Measurements from ENCODE around the gene PDGFC.
"Not testable (repeated sequence)": the region's sequence is repeated elsewhere in the genome, so short reads cannot be mapped to it uniquely, and the experiment has no call there.

The PDGFC gene

DNA sequence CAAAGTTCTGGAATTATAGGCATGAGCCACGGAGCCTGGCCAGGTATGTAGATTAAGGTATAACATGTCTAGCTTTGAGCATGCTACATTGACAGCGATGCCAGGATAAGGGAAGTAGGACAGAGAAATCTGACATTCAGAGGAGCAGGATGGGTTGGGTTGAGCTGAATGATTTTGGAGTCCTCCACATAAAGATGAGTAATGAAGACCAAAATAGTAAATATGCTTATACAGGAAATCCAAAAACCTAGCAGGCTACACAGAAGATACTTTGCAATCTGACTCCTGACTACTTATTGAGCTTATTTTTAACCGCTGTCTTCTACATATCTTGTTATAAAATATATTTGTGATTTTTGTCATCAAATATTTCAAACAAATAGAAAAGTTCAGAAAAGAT, 69.7 kb downstream of the PDGFC start:
- DNase-seq (ENCODE audit: low read depth in 2 of 2) = no peak

DNA sequence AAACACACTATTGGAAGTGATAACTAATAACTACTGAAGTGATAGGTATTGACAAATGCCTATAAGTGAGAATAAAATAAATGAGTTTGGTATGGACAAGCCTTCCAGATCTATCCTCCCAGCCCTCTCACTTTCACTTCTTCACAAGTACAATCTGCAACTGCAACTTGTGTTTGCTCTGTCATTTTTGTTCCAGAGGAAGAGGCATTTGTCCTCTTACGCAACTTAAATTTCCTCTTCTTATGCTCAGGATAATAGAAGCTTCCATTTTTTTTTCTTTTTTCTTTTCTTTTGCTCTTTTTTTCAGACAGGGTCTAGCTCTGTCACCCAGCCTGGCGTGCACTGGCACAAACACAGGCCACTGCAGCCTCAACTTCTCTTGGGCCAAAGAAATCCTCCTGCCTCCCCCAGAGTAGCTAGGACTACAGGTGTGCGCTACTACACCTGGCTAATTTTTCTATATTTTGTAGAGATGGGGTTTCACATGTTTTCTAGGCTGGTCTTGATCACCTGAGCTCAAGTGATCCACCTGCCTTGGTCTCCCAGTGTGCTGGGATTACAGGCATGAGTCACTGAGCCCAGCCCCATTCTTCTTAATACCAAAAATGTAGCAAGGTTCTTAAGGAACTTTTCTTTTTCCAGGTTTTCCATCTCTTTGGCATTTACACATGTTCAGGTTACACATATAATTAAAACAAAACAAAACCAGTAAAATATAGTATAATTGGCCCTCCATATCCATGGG, 73.1 kb downstream of the PDGFC start:
- no peak for DNase-seq (ENCODE audit: low read depth in 2 of 2)

DNA sequence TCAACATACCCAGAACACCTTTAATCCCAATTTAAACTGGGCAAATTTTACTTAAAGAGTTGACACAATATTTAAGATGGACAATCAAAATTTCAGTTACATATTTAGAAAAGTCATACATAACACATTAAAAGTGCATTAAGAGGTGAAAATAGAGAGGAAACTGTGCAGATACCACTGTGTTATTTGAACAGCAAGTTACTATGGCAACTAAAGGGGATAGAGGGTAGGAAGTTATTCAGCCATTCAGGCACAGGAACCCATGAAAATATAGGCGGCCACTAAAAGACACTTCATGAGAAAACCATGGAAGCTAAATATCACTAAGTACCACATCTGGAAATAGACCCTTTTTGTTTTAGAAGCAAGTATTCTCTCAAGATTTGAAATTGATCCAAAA, 75.1 kb downstream of the PDGFC start:
- no peak for DNase-seq (ENCODE audit: low read depth in 2 of 2)

DNA sequence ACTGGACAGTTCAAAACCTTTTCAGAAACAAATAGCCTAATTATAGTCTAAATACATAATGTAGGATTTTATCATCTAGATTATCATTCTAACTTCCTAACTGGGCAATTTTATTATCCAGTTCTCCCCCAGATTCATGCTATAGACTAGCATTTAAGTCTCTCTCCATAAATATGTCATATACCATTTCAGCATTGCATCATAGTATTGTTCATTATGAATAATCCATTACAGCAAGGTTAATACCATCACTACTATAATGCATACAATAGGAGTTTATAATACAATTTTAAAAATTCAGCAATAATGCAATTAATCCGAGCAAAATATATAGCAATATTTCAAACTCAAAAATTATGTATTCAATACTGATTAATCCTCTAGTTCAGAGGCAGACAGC, 77.4 kb downstream of the PDGFC start:
- DNase-seq (ENCODE audit: low read depth in 2 of 2) = no peak

DNA sequence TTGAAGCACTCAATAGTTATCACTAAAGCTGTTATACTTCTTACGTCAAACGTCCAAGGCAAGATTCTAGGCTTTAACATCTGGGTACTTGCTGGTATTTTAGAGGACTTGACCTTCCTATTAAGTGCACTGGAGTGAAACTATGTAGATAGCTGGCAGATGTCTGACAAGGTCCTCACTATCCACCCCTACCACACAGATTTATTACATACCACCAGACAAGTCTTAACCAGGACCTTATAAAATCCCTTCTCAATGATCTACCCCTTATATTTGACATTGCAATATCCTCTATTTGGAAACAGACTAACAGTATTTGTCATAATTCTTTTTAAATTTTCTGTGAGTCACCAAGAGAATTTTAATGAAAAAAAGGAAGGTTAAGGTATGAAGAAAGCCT, 78.8 kb downstream of the PDGFC start:
- DNase-seq (ENCODE audit: low read depth in 2 of 2) = no peak

DNA sequence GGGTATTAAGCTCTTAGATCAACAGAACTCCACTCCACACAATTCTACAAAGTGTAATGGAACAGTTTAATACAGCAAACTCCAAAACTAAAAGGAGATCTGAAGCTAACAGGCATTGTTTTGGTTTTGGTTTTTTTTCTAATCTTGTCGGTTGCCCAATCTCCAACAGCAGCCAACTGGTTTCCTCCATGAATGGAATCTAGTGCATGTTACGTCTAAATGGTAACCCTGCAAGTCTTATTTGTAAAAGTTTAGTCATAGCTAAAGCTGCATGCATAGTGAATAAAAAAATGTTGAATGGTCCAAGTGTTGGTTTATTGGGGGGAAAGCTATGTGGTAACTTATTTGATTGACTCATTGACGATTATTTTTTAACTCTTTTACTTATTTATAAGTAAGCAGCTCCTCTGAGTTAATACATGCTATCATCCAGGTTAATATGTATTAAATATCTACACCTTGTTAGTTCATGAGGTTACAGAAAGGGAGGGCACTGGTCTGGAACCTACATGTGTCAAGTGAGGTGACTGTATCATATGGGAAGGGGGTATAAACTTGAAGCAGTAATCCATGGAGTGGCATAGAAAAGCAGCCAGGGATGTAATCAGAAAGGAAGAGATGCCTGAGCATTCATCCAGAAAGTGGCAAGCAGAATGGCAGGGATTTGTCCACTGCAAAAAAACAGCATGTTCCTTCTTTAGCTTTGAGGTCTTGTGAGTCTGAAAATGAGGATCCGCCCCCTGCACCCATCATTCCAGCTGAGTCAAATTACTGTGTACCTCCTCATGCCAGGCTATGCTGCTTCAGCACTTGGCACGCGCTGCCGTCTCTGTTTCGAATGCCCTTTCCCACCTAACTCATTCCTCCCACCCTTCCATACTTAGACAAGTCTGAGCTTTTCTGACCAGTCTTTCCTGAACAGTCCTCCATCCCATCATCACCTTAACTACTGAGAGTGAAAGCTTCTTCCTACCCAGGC, 81.7 kb downstream of the PDGFC start:
- no peak for DNase-seq (ENCODE audit: low read depth in 2 of 2)

DNA sequence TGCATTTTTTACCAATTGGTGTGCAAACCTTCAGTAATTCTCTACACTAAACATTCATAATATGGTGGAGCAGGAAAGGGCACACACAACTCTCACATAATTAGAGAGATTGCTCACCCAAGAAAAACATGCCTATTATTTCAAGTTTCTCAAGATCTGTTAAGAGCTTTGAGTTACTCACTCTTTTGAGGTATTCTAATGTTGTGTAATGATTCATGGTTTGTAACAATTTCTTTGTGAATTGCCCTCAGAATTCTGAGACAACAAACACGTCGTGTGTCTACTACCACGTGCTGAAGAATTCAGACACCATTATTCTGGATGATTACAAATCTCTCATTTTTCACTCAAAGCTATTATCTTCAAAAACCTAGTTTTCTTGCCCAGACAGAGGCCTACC, 82.8 kb downstream of the PDGFC start:
- DNase-seq (ENCODE audit: low read depth in 2 of 2) = no peak

DNA sequence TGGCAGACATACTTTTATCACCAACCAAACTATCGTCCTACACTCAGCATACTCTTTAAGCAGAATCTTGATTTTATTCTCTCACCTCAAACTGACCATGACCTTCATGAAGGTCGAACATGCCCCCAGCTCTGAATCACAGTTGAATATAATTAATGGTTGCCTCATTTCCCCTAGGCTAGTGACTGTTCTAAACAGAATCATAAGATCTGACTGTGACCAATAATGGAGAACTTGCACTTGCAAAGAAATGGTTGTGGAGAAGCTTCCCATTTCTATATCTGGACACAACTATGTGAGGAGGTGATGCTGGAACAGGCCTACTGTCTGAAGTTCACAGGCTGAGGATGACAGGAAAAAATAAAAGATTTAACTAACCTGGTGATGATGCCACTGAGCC, 85.1 kb downstream of the PDGFC start:
- DNase-seq (ENCODE audit: low read depth in 2 of 2) = no peak

DNA sequence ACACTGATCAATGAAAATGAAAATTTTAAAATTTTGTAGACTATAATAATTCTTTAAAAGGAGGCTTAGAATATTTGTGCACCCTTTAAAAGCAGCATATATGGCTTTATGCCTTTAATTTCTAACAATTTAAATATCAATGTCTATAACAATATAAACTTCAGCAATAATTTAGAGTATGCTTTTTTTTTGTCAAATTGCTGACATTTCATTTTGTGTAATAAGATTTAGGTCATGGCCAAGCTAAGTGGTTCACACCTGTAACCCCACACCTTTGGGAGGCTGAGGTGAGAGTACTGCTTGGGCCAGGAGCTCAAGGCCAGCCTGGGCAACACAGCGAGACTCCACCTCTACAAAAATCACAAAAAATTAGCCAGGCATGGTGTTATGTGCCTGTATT, 86.2 kb downstream of the PDGFC start:
- no peak for DNase-seq (ENCODE audit: low read depth in 2 of 2)

DNA sequence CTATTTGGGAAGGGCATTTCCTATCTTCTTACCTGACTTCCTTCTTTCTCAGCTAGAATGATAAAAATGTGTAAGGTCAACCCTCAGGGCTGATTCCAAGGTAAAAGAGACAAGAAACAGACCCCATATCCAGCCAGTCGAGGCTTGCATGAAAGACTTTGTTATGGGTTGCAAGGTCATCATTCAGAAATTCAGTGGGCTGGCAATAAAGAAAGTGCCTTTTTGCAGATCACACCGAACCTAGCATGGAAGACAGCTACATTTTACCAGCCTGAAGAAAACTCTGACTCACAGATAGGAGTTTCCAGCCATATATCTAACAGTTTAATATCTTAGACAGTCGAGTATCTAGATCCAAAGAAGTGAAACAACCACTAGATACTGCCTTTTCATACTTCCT, 87.4 kb downstream of the PDGFC start:
- DNase-seq (ENCODE audit: low read depth in 2 of 2) = no peak

DNA sequence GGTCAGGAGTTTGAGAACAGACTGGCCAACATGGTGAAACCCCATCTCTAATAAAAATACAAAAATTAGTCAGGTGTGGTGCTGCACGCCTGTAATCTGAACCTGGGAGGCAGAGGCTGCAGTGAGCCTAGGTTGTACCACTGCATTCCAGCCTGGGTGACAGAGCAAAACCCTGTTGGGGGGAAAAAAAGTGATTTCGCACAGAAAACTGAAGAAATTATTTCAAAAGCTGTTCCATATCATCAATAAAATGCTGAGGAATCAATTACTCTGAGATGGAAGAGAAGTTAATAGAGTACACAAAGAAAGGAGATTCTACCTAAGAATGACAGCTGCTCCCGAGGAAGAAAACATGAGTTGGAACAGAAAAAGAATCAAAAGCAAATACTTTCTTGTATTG, 95.9 kb downstream of the PDGFC start:
- DNase-seq (ENCODE audit: low read depth in 2 of 2) = no peak

DNA sequence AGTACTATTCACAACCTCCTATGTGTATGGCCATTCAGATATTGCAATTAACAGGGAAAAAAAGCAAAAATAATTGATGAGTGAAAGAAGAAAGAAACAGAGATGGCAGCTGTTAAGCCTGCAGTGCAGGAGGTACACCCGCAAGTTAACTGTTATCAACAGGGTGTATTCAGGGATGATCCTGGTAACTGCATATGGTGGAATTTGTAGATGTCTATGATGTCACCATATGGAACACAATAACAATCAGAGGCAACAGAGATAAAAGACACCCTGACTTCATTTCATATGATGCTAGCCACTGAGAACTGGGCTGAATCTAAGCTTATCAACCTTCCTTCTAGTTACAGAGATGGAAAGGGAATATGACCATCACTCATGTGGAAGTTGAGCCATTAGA, 96.5 kb downstream of the PDGFC start:
- no peak for DNase-seq (ENCODE audit: low read depth in 2 of 2)

DNA sequence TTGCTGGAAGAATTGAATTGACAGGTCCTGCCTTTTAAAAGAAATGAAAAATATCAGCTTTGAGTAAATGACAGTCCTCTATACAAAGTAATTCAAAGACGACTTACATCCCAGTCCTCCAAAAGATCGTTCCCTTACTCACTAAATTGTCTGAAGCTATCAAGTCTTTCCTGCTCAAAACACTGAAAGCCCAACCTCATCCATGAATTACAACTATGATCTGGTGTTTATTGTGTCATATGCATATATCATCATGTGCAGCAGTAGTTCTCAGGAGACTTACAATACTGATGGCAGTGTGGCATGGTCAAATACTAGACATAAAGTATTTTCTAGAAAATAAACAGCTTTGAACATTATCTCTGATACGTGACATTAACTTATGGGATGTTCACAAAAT, 97.8 kb downstream of the PDGFC start:
- DNase-seq (ENCODE audit: low read depth in 2 of 2) = no peak

DNA sequence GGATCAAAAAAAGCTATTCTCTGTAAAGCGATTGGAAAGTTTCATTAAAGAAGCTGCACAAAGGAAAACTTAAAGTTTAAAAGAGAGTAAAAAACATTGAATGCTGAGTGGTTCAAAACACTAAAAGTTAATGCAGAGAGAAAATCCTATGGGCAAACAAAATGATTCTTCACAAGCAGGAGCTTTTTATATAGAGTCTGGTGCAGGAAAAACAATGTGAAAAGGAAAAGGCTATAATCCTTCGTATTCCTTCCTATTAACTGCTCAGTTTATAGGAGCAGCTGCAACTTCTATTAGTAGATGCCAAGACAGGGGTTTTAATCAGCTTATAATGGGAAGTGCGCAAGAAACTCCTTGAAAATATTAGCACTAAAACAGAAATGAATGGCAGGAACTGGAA, 100.7 kb downstream of the PDGFC start:
- no peak for DNase-seq (ENCODE audit: low read depth in 2 of 2)

DNA sequence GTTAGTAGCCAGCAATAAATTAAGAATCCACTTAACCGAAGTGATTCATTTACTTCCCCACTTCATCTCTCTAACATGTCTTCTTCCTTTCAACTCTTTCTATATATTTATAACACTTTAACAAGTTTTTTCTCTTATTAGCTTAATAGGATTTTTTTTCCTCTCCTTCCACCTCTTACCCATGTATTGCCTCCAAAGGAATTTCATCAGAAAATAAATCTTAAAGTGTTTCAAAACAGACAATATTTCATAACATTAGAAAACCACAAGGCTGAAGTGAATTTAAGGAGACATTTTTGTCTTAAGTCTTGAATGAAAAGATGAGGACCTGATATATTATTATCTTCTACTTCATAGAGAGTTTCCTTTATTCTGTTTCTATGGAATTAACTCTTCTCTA, 101.5 kb downstream of the PDGFC start:
- DNase-seq (ENCODE audit: low read depth in 2 of 2) = no peak

DNA sequence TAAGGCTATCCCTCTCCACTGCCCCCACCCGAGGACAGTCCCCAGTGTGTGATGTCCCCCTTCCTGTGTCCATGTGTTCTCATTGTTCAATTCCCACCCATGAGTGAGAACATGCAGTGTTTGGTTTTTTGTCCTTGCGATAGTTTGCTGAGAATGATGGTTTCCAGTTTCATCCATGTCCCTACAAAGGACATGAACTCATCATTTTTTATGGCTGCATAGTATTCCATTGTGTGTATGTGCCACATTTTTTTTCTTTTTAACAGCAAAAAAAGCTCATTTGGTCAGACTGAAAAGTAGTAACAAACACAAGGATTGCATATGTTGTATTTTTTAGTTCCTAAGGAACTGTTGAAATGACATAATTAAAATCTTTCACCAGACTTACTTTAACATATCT, 105.5 kb downstream of the PDGFC start:
- not testable (repeated sequence) for DNase-seq (ENCODE audit: low read depth in 2 of 2)

DNA sequence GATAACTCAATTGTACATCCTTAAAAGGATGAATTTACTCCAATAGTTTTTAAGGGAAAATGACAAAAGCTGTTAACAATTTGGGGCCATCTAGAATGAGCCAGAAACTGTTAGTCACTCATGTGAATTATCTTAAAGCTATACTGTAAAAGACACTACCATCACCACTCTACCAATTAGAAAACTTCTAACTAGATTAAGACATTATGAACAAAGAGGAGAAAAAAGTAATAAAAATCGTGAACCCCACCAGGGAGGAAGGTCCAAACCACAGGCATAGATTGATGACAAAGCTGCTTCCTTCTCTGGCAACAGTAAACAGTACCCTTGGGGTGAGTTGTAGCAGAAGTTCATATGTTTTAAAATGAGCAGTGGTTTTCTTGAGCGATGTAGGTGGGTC, 106.1 kb downstream of the PDGFC start:
- DNase-seq (ENCODE audit: low read depth in 2 of 2) = no peak

DNA sequence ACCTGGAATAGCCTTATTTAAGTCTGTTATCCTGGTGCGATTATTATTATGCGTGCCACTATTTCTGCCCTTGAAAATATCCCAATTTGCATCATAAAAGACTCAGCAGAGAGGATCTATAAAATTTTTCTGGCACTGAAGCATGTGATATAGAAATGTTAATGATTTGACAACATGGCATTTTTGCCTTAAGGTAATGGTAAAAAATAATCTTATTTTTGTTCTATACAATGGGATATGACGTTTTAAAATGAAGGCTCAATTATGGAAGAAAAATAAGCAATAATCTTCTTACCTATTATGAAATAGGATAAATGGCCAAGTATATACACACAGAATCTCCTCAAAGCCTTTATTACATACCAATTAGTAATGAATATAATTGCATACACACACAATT, 113.5 kb downstream of the PDGFC start:
- no peak for DNase-seq (ENCODE audit: low read depth in 2 of 2)

DNA sequence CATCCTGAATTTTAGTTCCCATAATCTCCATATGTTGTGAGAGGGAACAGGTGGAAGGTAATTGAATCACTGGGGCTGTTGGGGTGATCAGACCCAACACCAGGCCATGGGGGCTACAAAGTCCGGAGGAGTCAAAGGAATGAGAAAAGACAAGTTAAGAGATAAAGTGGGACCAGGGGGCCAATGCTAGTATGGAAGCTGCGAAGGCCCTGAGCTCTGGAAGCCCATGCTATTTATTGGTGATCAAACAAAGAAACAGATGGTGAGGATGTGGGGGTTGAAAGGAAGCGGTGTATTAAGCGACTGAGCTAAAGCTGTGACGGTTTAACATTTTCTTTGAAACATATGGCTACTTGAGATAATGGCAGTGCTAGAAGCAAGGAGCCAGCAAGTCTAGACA, 132.8 kb downstream of the PDGFC start:
- DNase-seq (ENCODE audit: low read depth in 2 of 2) = no peak

DNA sequence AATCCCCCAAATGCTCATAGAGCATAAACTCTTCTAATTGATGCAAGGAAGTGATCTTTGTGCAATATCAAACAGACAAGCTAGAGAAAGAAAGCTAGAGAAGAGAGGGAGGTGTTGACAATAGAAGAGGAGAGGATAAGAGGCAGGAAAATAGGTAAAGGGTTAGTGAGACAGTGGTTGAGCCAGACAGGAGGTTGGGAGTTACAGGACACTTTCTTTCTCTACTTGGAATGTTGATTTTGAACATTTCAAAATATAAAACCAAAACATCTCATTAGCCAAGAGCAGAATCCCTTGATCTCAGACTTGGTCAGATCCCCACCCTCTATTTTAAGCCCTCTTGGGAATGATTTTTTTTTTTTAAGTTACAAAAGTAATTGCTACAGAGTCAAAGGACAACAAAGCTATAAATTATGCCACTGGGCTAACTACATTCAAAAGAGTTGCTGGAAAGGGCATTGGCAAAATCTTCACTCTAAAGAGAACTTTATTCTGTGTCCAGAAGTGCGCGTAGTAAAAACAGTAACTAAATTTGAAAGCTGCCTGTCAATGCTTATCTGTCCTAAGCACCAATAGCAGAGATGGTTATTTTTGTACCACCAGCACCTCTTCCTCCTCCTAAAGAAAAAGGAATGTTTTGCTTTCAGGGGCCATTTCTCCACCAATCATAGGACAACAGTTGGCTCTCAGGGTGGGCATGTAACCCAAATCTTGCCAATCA, 133.8 kb downstream of the PDGFC start:
- no peak for DNase-seq (ENCODE audit: low read depth in 2 of 2)

DNA sequence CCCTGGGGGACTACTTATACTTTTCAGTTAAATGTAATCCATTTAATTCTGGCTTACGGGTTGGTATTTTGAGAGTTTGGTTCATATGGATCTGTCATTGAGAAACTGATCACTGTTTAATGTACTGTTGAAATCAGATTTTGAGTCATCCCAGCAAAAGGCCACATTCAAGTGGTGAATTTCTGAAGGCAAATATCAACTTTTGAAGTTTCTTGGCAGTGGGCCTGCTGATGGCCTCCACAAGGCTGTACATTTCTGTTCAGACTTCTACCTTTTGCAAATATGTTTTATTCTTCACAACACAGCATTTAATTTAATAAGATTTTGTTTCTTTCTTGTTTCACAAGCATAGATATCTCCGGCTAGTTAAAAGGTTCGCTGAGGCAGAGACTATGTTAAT, 138.7 kb downstream of the PDGFC start:
- DNase-seq (ENCODE audit: low read depth in 2 of 2) = no peak

DNA sequence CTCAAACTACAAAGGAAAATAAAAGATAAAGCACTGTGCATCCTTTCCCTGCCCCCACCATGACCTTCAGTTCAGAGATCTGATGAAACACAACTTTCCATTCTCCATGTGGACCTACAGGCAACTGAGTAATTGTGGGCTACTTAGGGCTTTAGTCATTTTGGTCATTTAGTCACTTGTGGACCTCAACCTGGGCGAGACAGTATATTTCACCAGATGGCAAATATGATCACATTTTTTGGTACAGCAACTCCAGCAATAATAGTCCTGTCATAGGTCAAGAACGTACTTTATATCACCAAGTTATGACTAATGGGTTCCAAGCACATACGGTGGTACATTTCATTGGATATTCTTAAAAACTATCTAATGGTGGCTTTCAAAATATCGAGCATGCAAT, 141.2 kb downstream of the PDGFC start:
- DNase-seq (ENCODE audit: low read depth in 2 of 2) = no peak

All from stimulated activated CD8-positive, alpha-beta memory T cell treated with anti-CD3 and anti-CD28 coated beads, Interleukin-15, amount 100 ng/mL, for 4 hours (primary cell).